Measurements from ENCODE around the gene RUVBL2.
A peak's percentile ranks its signal among the peaks of the same experiment; 100 is the strongest.
"Not testable (repeated sequence)": the region's sequence is repeated elsewhere in the genome, so short reads cannot be mapped to it uniquely, and the experiment has no call there.

RUVBL2 gene

DNA sequence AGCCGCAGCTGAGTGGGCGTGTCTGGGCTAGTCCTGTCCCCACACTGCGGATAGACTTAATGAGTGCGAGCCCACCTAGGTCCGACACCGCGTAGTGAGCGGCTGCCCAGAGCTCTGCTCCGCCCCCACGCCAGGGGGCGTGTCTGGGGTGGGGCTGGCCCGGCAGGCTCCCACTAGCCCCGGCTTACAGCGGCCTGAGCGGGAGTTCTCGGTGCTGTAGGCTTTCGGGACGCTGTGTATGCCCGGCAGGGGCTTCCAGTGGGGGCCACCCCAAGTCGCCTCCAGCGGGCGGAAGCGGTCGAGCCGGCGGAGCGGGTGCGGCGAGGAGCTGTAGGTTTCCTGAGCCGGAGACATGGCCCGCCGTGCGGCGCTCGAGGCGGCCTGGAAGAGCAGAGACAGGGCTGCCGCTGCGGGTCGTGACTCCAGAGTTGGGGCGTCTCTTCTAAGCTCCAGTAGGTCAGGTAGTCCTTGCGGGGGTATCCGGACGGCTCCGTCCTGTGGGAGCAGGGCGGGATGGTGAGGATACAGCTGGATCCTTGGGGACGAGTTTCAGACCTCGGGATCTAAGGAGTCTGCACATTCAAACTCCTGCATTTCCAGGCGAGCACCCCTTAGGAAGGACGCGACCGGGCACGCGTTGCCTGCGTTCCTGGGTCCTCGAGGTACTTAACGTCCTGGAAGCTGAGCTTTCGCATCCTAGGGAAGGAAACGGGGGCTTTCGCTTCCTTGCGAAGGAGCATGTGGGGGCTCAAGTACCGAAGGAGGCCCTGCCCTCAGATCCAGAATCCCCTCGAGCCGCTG, 62.6 kb downstream of the RUVBL2 start:
- peak; percentile 38 to 49 for DNase-seq (ENCODE audit: low read depth in 2 of 2)
- peak overlapping the region; percentile 45 to 60 for H3K4me3 ChIP-seq (replicated peaks in 1 of 2; ENCODE audit: low read depth in 2 of 2, low read length in 2 of 2)
- TF ChIP-seq, protein P1, sequence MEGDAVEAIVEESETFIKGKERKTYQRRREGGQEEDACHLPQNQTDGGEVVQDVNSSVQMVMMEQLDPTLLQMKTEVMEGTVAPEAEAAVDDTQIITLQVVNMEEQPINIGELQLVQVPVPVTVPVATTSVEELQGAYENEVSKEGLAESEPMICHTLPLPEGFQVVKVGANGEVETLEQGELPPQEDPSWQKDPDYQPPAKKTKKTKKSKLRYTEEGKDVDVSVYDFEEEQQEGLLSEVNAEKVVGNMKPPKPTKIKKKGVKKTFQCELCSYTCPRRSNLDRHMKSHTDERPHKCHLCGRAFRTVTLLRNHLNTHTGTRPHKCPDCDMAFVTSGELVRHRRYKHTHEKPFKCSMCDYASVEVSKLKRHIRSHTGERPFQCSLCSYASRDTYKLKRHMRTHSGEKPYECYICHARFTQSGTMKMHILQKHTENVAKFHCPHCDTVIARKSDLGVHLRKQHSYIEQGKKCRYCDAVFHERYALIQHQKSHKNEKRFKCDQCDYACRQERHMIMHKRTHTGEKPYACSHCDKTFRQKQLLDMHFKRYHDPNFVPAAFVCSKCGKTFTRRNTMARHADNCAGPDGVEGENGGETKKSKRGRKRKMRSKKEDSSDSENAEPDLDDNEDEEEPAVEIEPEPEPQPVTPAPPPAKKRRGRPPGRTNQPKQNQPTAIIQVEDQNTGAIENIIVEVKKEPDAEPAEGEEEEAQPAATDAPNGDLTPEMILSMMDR (IDR thresholded peaks at IDR 0.05; ENCODE audit: low read depth, low read length): peak; percentile 19

GRCh38 chr19:49056902-49057596, 63.4 kb downstream of the RUVBL2 start:
- DNase-seq (ENCODE audit: low read depth in 2 of 2): not testable (repeated sequence)
- H3K4me3 ChIP-seq (replicated peaks in 1 of 2; ENCODE audit: low read depth in 2 of 2, low read length in 2 of 2): peak overlapping the region; percentile 49 to 60

DNA sequence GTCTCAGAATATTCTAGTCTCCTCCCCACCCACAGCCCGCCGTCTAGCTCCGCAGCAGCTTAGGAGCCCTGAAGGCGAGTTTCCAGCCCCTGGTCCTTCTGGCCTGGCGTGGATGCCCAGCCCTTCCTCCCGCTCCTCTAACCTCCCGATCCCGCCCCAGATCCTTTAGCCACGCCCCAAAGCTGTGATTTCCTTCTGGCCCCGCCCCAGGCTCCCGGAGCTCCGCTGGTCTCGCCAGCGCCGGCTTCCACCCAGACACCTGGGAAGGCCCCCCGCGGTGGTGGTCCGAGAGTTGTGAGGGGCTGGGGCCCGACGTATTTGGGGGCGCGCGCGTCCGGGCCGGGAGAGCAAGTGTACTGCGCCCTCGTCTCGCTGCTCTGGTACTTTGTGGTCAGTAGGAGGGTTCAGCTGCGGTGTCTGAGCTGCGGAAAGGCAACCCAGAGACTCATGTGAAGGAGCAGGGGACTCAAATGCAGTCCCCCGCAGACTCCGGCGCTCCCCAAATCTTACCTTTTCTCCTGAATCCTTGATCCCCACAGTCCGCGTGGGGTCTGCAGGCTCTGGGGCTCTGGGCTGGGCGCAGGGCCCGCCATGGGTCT, 64.0 kb downstream of the RUVBL2 start, which contains the start of gene CGB7:
CGB7 (minus strand) TSS at position 114 of the 599 bp plus-strand sequence. CDS start 2,374 bp downstream, outside the sequence.
- DNase-seq (ENCODE audit: low read depth in 2 of 2): peak; percentile 54 to 61
- TF ChIP-seq, protein P1 (IDR thresholded peaks at IDR 0.05; ENCODE audit: low read depth, low read length): no peak
- peak within 1 kb of the TSS; percentile 49 to 60 for H3K4me3 ChIP-seq (replicated peaks in 1 of 2; ENCODE audit: low read depth in 2 of 2, low read length in 2 of 2)

DNA sequence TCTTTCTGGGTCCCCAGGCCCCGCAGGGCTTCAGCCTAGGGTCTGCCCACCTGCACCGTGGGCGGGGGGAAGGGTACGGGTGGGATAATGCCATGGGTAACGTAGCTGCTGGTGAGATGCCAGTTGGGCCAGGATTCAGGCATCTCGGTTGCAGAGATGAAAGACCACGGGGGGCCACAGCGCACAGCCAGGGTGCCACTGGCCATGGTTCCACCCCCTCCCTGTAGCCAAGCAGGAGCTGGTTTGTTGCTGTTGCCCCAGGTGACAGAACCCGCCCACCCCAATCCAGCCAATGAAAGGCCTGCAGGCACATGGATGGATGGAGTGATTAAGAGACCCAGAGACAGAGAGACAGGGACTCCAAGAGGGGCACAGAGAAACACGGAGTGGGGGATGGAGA, 64.9 kb downstream of the RUVBL2 start:
- DNase-seq (ENCODE audit: low read depth in 2 of 2): peak in 1 of 2 donors; percentile 24
- H3K4me3 ChIP-seq (replicated peaks in 1 of 2; ENCODE audit: low read depth in 2 of 2, low read length in 2 of 2): no peak overlapping the region
- TF ChIP-seq, protein P1 (IDR thresholded peaks at IDR 0.05; ENCODE audit: low read depth, low read length): no peak

DNA sequence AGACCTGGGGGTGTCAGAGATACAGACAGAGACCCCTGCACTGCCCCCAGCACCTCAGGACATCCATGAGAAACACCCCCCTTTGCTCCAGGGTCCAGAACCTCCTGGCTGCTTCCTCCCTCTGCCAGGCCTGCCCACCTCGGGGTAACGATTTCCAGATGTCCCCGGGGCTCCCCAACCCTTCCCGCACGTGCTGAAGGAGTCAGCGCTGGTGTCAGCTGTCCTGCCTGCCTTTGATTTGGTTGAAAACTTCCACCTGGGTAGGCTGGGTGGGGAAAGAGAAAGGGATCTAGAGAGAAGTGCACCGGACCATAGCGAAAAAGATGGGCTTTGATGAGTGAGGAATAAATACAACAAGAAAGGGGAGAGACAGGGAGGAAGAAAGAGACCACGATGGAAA, 65.4 kb downstream of the RUVBL2 start:
- DNase-seq (ENCODE audit: low read depth in 2 of 2): no peak
- H3K4me3 ChIP-seq (replicated peaks in 1 of 2; ENCODE audit: low read depth in 2 of 2, low read length in 2 of 2): no peak overlapping the region
- TF ChIP-seq, protein P1 (IDR thresholded peaks at IDR 0.05; ENCODE audit: low read depth, low read length): no peak

GRCh38 chr19:49061000-49061399, 67.3 kb downstream of the RUVBL2 start:
- TF ChIP-seq, protein P1 (IDR thresholded peaks at IDR 0.05; ENCODE audit: low read depth, low read length): no peak
- DNase-seq (ENCODE audit: low read depth in 2 of 2): no peak
- H3K4me3 ChIP-seq (replicated peaks in 1 of 2; ENCODE audit: low read depth in 2 of 2, low read length in 2 of 2): no peak overlapping the region

GRCh38 chr19:49061445-49061844, 67.8 kb downstream of the RUVBL2 start:
- no peak for DNase-seq (ENCODE audit: low read depth in 2 of 2)
- H3K4me3 ChIP-seq (replicated peaks in 1 of 2; ENCODE audit: low read depth in 2 of 2, low read length in 2 of 2): no peak overlapping the region
- TF ChIP-seq, protein P1 (IDR thresholded peaks at IDR 0.05; ENCODE audit: low read depth, low read length): no peak
